Measurements from ENCODE around the gene PLPPR1.

PLPPR1 gene

DNA sequence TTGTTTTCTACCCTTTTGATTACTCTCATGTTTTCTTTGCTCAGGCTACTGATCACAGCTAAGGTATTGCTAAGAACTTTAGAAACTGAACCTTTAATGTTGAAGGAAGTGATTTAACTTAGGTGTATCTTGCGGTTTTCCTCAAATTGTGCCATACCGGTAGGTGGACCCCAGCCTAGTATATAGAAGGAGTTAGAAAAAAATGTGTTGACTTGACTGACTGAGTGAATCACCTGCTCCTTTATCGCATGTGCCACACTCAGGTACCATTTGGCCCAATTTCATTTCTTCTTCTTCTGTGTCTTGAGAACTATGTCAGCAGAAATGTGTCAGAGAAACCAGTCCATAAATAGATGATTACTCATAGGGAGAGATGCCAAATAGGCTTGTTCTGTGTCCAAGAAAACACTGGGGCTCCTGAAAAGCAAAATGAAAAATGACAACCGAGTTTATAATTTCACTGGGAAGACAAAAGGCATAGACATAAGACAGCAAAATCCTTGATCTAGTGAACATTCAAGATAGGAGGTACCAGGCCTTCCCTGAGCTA lies 19.4 kb downstream of the PLPPR1 start:
- DNase-seq (ENCODE audit: extremely low read depth, low read depth) = no peak
- TF ChIP-seq, protein P1, sequence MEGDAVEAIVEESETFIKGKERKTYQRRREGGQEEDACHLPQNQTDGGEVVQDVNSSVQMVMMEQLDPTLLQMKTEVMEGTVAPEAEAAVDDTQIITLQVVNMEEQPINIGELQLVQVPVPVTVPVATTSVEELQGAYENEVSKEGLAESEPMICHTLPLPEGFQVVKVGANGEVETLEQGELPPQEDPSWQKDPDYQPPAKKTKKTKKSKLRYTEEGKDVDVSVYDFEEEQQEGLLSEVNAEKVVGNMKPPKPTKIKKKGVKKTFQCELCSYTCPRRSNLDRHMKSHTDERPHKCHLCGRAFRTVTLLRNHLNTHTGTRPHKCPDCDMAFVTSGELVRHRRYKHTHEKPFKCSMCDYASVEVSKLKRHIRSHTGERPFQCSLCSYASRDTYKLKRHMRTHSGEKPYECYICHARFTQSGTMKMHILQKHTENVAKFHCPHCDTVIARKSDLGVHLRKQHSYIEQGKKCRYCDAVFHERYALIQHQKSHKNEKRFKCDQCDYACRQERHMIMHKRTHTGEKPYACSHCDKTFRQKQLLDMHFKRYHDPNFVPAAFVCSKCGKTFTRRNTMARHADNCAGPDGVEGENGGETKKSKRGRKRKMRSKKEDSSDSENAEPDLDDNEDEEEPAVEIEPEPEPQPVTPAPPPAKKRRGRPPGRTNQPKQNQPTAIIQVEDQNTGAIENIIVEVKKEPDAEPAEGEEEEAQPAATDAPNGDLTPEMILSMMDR (IDR thresholded peaks at IDR 0.05; ENCODE audit: low read depth, low read length) = no peak

DNA sequence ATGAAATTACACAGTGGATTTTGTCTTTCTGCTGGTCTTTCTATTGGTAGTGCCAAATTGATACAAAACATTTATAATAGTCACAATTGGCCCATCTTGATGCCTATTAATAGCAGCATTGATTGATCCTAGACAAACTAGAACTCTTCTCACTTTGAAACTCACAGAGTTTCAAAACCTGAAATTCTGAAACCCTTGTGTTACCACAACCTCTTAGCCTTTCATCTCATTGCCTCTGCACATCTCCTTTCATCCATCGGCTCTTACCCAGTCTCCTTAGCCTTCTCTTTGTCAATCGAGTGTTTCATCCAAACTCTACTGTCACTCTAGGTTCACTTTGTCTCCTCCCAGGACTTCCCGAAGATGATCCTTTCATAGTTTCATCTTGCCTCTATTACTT lies 22.1 kb downstream of the PLPPR1 start:
- TF ChIP-seq, protein P1 (IDR thresholded peaks at IDR 0.05; ENCODE audit: low read depth, low read length) = no peak
- DNase-seq (ENCODE audit: extremely low read depth, low read depth) = no peak

DNA sequence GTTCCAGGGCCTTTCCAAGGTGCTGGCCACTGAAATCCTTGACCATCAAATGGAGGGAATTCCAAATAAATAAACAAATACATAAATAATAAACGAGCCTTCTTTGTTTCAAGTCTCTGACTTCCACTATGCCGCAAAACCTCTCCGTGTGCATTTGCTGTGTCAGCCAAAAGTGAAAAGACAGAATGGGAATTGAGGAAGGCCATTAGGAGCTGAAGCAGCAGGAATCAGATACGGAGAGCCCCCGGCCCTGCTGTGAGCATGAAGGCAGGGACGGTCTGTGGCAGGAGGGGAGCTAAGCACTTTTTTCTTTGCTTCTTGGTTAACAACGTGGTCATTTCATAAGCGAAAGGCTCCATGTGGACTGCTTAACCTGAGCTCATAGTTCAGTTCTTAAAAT lies 26.1 kb downstream of the PLPPR1 start:
- TF ChIP-seq, protein P1 (IDR thresholded peaks at IDR 0.05; ENCODE audit: low read depth, low read length) = no peak
- no peak for DNase-seq (ENCODE audit: extremely low read depth, low read depth)

DNA sequence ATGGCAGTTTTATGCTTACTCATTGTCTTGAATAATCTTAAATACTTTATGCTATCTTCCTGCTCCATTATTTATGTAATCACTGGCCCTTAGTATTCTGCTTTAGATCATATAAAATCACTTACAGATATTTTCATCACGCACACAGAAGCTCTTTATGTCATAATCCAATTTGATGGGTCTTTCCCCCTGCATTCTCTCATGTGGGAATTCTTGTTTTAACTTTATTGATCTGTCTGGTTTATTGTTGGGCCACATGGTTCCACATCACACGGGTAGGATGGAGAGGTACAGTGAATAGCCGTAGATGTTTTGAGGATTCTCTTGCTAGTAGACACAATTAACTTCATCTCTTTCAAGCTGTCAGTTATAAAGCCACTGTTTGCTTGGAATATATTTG lies 27.0 kb downstream of the PLPPR1 start:
- TF ChIP-seq, protein P1 (IDR thresholded peaks at IDR 0.05; ENCODE audit: low read depth, low read length) = no peak
- DNase-seq (ENCODE audit: extremely low read depth, low read depth) = no peak

DNA sequence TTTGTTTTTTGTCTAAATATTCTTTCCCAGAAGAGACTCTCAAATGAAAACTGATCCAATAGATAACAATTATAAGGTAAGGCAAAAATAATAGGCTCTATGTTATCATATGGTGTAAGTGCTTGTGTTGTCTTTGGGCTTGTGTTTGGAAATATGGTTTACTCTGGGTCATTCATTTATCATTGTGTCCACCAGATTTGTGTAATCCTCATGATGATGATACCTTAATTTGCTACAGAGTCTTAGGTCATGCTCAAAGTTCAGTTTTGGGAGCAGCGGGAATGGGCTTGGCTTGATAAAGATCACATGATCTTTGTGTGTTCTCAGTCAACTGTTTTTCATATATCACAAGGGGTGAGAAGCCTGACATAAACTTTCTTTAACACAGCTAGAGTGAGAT lies 34.2 kb downstream of the PLPPR1 start:
- DNase-seq (ENCODE audit: extremely low read depth, low read depth) = no peak
- TF ChIP-seq, protein P1 (IDR thresholded peaks at IDR 0.05; ENCODE audit: low read depth, low read length) = no peak

DNA sequence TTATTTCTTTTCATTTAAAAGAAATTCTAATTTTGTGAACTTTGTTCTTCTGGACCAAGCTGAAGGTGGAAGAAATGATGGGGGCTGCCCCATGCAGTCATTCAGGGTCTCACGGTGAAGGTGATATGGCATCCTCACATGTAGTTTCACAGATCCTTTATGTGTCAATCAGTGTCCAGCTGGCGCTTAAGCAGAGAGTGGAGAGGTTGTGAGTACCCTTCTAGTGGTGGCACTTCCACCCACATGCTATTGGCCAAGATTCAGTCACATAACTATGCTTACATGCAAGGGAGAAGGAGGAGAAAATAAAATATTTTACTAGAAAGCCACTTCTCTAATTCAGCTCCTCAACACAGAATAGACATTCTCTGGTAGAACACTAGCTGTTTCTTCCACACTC lies 34.7 kb downstream of the PLPPR1 start:
- DNase-seq (ENCODE audit: extremely low read depth, low read depth) = no peak

DNA sequence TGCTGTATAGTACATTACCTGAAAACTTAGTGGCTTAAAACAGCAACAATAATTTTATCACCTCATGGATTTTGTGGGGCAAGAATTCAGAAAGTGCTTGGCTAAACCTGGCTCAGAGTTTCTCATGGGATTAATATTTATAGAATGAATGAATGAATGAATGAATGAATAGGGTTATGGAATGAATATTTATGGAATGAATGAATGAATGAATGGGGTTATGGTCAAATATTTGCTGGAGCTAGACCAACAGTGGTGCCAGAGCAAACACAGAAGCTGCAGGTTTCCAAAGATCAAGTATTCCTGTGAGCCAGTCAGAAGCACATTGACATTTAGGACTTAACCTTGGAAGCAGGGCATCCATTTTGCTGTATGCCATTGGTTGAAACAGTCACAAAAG lies 35.7 kb downstream of the PLPPR1 start:
- DNase-seq (ENCODE audit: extremely low read depth, low read depth) = no peak
- TF ChIP-seq, protein P1 (IDR thresholded peaks at IDR 0.05; ENCODE audit: low read depth, low read length) = no peak

More for the DNA sequence above, 34.7 kb downstream of the PLPPR1 start:
- TF ChIP-seq, protein P1 (IDR thresholded peaks at IDR 0.05; ENCODE audit: low read depth, low read length) = no peak
